HUDEP-2 (cell line): Measurements from ENCODE around the gene INTS6.
"Not testable (repeated sequence)": the region's sequence is repeated elsewhere in the genome, so short reads cannot be mapped to it uniquely, and the experiment has no call there.

ENCODE experiments used
- DNase-seq, 76 experiments: peaks; one replicate each; lab custom pipeline; 2025; ENCODE audit not compliant: unreplicated experiment in 76 of 76; lab: John Stamatoyannopoulos, UW

Gene INTS6

GRCh38 chr13:51416107-51416506 lies 36.7 kb downstream of the INTS6 start:
- DNase-seq: no peak

DNA sequence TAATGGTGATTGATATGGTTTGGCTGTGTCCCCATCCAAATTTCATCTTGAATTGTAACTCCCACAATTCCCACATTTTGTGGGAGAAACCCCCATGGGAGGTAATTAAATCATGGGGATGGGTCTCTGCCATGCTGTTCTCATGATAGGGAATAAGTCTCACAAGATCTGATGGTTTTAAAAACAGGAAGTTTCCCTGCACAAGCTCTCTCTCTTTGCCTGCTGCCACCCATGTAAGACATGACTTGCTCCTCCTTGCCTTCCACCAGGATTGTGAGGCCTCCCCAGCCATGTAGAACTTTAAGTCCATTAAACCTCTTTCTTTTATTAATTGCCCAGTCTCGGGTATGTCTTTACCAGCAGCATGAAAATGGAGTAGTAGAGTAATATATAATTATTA lies 37.5 kb downstream of the INTS6 start:
- DNase-seq: not testable (repeated sequence)

- DNase-seq: no peak
Observed at GRCh38 chr13:51412431-51412830, 40.4 kb downstream of the INTS6 start.

DNA sequence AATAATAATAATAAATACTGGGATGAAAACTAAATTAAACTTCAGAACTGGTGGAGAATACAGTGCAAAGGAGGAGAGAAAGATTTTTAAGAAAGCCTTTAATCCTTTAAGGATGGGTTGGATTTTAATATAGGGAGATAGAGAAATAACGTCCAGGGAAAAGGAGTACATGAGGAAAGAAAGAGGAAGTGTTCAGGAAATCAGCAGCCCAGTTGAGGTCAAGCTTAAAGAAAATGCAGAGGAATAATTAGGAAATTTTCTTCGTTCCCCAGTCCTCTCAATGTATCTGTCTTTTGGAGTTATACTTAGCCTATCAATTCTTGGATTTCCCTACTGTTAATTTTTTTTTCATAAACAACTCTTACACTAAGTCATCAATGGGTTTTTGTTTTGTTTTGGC lies 47.7 kb downstream of the INTS6 start:
- DNase-seq: no peak

DNA sequence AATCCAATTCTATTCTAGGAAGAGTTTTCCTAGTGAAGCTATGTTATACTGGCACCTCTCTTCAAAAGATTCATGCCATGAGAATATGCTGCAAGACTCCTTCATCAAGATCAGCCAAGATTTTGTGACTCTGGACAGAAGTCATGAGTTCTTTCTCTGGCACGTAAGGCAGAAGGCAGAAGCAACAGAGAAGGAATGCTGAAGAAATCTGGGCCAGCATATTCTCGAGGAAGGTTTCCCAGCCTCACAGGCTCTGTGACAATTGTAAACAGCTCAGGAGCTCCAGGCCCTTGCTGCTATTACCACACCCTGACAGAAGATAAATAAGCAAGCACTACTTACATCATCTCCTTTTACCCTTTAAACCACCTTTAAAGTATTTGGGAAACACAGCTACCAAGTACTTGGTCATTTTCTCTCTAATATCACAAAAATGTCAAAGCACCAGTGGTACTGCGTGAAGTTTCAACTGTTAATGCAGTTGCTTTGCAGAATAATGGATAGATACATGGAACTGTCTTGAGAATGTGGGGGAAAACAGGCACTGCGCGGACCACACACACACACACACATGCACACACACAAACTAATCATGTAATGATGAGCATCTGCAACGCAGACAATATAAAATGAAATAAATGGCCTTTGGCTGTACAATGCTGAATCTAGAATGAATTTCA lies 55.4 kb downstream of the INTS6 start:
- DNase-seq: no peak

- DNase-seq: peak in 1 of 76 experiments; percentile 6
Observed at GRCh38 chr13:51396352-51396751, 56.5 kb downstream of the INTS6 start.

DNA sequence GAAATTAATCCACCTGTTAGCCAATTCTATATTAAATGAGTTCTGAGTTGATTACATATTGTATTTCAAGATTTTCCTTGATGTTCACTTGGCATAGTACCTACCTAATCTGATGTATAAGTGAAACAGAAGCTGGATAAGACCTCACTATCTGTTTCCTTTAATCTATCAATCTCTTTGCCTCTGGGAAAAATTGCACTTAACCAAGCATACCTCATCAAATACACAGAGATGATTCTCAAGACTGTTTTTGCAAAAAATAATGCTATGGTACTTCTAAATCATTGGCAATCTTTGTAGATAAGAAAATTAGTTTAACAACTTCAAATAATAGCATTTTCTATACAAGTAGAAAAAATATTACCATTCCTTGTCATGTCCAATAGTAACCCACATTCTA lies 58.1 kb downstream of the INTS6 start:
- no peak for DNase-seq

DNA sequence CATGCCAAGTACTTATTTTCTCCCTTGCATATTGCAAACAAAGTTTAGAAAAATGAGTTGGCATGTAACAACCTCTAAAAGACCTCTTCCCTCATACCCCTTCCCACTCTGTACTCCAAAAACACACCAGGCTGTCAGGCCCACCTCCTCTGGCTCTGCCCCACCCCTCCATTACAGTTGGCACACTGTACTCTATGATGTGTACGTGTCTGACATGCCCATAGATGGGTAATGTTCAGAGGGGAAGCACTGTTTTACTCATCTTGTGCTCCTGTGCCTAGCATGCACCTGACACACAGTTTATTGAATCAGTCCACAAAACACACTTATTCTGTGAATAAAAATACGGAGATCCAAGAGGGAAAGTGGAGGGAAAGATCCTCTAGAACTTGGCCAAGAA lies 67.7 kb downstream of the INTS6 start:
- no peak for DNase-seq

GRCh38 chr13:51380269-51380668 lies 72.6 kb downstream of the INTS6 start:
- no peak for DNase-seq

- DNase-seq: no peak
Observed at GRCh38 chr13:51373451-51373850, 79.4 kb downstream of the INTS6 start.

GRCh38 chr13:51371768-51372399 lies 81.0 kb downstream of the INTS6 start:
- no peak for DNase-seq

DNA sequence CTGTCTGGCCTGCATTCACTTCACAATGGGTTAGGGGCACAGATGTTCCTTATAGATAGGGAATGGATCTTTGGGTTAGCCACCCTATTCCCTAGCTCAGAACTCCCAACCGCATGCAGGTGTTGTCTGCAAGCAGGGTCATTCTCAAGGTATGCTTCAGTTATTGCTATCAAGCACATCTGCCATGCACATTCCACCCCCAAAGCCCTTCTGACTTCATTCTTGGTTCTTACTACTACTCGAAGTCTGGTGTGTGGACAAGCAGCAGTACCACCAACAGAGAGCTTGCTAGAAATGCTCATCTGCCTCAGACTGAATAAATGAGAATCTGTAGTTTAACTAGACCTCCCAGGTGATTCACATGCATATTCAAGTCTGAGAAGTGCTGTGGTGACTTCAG lies 82.0 kb downstream of the INTS6 start:
- DNase-seq: no peak

DNA sequence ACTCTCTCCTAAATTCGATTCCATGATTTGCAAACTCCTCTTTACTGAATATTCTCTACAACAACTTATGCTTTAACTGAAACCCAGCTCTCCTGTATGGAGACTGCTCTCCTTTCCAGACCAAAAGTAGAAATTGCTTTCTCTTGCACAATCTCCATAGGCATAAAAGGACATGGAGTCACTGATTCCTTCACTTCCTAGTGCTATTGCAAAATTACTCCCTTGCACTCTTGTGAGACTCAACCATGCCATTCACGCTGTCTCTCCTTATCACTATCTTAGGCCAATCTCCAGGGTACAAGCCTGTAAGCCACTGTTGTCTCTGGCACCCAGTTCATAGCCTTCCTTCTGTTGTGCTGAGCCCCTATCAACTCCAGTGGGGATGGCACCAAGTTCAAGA lies 82.7 kb downstream of the INTS6 start:
- no peak for DNase-seq

GRCh38 chr13:51364404-51365008 lies 88.3 kb downstream of the INTS6 start:
- DNase-seq: no peak

DNA sequence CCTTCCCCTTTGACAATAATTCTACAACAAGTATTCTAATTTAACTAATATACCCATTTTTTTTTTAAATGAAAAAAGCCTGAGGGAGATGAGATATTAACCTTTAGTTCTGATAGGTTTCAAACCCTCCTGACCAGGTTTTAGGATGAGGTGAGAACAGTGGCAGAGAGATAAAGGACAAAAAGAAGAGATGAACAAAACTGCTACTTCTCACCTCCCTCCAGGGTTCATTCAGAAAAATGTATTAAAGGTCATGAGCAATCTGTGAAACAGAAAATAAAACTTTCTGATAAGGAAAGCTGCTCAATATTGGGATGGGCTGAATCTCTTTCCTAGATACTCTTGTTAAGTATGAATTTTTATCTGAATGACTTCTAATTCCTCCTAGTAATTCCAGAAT lies 89.2 kb downstream of the INTS6 start:
- no peak for DNase-seq

DNA sequence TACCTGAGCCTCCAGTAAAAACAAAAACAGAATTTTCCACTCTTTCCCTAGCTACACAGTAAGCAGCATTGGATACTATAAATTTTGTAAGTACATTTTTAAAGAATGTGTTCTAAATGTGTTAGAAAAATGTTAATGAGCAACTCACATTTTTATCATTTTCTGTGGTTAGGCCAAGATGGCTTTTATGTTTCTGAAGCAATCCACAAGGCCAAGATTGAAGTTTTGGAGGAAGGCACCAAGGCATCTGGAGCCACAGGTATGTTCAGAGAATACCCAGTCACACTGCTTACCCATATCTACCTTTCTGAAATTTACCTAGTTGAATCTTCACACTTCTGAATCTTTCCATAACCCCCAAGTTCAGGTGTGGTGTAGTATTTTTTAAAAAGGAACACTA lies 91.7 kb downstream of the INTS6 start:
- DNase-seq: no peak

- DNase-seq: no peak
Observed at GRCh38 chr13:51360489-51360888, 92.3 kb downstream of the INTS6 start.

- DNase-seq: no peak
Observed at GRCh38 chr13:51359352-51359751, 93.5 kb downstream of the INTS6 start.

GRCh38 chr13:51357928-51358595 lies 94.8 kb downstream of the INTS6 start:
- DNase-seq: no peak

GRCh38 chr13:51355217-51355616 lies 97.6 kb downstream of the INTS6 start:
- no peak for DNase-seq

GRCh38 chr13:51349016-51349415 lies 103.8 kb downstream of the INTS6 start:
- DNase-seq: no peak
